GM21717 (cell line): ENCODE data around the gene INPP5D.
"Not testable (repeated sequence)": the region's sequence is repeated elsewhere in the genome, so short reads cannot be mapped to it uniquely, and the experiment has no call there.

Experiments
- ATAC-seq: cut with Tn5 transposase; IDR thresholded peaks from one replicate; pipeline ENCODE4 v1.9.1; 2021; ENCODE audit warnings: mild to moderate bottlenecking, moderate library complexity; ENCODE audit not compliant: unreplicated experiment

The INPP5D gene

GRCh38 chr2:233051241-233052149 lies 8.6 kb upstream of the INPP5D start:
- no peak for ATAC-seq

GRCh38 chr2:233052517-233052916 lies 7.6 kb upstream of the INPP5D start:
- not testable (repeated sequence) for ATAC-seq

- no peak for ATAC-seq
Observed at GRCh38 chr2:233053928-233054784, 6.0 kb upstream of the INPP5D start.

GRCh38 chr2:233055362-233055761 lies 4.8 kb upstream of the INPP5D start:
- ATAC-seq, result no peak

GRCh38 chr2:233056961-233057605 lies 3.1 kb upstream of the INPP5D start:
- ATAC-seq, result no peak

GRCh38 chr2:233058717-233059546 lies 1.2 kb upstream of the INPP5D start:
- ATAC-seq, result no peak

- ATAC-seq, result no peak
Observed at GRCh38 chr2:233059547-233059796, 670 bp upstream of the INPP5D start.

GRCh38 chr2:233060501-233060979 lies 398 bp downstream of the INPP5D start:
- no peak for ATAC-seq

GRCh38 chr2:233060980-233061590 lies 943 bp downstream of the INPP5D start:
- peak; percentile 20 for ATAC-seq

GRCh38 chr2:233061591-233062450 lies 1.7 kb downstream of the INPP5D start:
- ATAC-seq, result peak; percentile 33

GRCh38 chr2:233062451-233062850 lies 2.3 kb downstream of the INPP5D start:
- no peak for ATAC-seq

- ATAC-seq, result no peak
Observed at GRCh38 chr2:233062946-233063268, 2.8 kb downstream of the INPP5D start.

- peak; percentile 52 for ATAC-seq
Observed at GRCh38 chr2:233063269-233063975, 3.3 kb downstream of the INPP5D start.

GRCh38 chr2:233063976-233064411 lies 3.9 kb downstream of the INPP5D start:
- ATAC-seq, result no peak

GRCh38 chr2:233064530-233065199 lies 4.5 kb downstream of the INPP5D start:
- ATAC-seq, result no peak

GRCh38 chr2:233065200-233065589 lies 5.1 kb downstream of the INPP5D start:
- not testable (repeated sequence) for ATAC-seq

GRCh38 chr2:233065954-233066470 lies 5.9 kb downstream of the INPP5D start:
- no peak for ATAC-seq
